C4-2B (cell line): ENCODE measurements around the gene CNGA2.

Source experiments
- ZFX ChIP-seq: fragments of 450-650 bp; IDR thresholded peaks from 2 replicates; pipeline ENCODE4 v1.6.1; 2017
- TF ChIP-seq, protein P1 (sequence below): fragments of 450-650 bp; conservative IDR thresholded peaks from 2 replicates; pipeline ENCODE4 v1.5.1; 2017; ENCODE audit warnings: mild to moderate bottlenecking

- TF ChIP-seq, protein P1, sequence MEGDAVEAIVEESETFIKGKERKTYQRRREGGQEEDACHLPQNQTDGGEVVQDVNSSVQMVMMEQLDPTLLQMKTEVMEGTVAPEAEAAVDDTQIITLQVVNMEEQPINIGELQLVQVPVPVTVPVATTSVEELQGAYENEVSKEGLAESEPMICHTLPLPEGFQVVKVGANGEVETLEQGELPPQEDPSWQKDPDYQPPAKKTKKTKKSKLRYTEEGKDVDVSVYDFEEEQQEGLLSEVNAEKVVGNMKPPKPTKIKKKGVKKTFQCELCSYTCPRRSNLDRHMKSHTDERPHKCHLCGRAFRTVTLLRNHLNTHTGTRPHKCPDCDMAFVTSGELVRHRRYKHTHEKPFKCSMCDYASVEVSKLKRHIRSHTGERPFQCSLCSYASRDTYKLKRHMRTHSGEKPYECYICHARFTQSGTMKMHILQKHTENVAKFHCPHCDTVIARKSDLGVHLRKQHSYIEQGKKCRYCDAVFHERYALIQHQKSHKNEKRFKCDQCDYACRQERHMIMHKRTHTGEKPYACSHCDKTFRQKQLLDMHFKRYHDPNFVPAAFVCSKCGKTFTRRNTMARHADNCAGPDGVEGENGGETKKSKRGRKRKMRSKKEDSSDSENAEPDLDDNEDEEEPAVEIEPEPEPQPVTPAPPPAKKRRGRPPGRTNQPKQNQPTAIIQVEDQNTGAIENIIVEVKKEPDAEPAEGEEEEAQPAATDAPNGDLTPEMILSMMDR: no peak
- TF ChIP-seq ZFX: no peak
Observed at GRCh38 chrX:151725338-151725614, 9.3 kb upstream of the CNGA2 start.
